NCI-H1105 (cell line): ENCODE results near the gene EIPR1.

Experiments used
- DNase-seq: peaks from one replicate; lab custom pipeline; 2025; lab: John Stamatoyannopoulos, UW

EIPR1 gene

GRCh38 chr2:3324036-3324386 lies 53.6 kb downstream of the EIPR1 start:
- DNase-seq, result no peak

DNA sequence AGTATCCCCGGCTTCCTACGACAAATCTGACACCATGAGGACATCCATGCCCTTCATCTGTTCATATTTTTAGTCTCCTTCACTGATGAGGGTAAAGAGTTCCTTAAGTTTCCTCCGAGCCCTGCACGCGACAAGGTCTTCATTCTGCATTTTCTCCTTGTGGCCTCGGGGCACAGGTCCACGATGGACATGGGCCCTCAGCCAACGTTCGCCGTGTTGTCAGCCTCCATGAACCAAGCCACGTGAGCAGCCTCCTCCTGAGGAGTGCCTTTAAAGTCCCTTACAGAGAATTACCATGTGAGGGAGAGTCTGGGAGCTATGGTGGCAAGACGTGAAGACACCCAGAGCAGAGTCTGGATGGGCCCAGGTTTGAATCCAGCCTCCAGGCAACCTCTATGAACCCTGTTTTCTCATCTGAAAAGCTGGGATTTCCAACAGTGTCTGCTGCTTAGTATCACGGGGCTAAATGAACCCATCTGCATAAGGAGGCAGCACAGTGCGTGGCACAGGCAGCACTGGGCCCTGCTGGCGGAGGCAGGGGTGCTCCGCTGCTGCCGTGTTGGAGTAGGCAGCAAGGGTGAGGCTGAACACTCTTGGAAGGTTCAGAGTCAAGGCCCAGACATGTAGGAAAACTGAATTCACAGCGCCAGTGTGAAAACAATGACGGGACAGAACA lies 54.1 kb downstream of the EIPR1 start:
- no peak for DNase-seq

GRCh38 chr2:3322311-3322970 lies 55.2 kb downstream of the EIPR1 start:
- no peak for DNase-seq

GRCh38 chr2:3321825-3322224 lies 55.8 kb downstream of the EIPR1 start:
- DNase-seq, result no peak

GRCh38 chr2:3320910-3321605 lies 56.6 kb downstream of the EIPR1 start:
- no peak for DNase-seq

DNA sequence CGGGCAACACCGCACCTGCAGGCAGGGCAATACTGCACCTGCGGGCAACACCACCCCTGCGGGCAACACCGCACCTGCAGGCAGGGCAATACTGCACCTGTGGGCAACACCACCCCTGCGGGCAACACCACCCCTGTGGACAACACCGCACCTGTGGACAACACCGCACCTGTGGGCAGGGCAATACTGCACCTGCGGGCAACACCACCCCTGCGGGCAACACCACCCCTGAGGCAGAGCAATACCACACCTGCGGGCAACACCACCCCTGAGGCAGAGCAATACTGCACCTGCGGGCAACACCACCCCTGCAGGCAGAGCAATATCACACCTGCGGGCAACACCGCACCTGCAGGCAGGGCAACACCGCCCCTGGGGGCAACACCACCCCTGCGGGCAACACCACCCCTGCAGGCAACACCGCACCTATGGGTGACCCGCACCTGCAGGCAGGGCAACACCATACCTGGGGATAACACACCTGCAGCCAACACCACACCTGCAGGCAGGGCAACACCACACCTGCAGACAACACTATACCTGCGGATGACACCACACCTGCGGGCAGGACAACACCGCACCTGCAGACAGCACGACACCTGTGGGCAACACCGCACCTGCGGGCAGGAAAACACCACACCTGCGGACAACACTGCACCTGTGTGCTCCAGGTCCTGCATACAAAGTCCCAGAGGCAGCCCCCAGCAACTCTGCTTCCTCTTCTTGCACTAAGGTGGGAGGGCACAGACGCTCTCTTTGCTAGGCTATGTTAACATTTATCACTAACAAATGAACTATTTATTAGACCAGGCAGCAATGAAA lies 57.7 kb downstream of the EIPR1 start:
- DNase-seq, result no peak

DNA sequence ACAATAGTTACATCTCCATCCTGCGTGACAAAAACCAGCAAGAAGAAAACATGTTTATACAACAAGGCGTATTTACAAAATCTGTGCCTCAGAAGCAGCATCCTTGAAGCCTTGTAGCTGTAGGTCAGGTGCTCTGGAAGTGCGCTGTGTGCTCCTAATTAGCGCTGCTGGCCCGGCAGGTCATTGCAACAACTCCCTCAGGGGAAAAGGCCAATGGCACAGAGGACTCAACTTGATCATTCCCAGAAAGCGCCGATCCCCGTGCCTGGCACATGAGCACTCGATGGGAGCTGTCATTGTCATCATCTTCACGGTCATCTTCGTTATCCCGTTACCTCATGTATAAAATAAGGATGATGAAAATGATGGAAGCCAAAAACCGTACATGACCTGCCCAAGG lies 58.5 kb downstream of the EIPR1 start:
- no peak for DNase-seq

DNA sequence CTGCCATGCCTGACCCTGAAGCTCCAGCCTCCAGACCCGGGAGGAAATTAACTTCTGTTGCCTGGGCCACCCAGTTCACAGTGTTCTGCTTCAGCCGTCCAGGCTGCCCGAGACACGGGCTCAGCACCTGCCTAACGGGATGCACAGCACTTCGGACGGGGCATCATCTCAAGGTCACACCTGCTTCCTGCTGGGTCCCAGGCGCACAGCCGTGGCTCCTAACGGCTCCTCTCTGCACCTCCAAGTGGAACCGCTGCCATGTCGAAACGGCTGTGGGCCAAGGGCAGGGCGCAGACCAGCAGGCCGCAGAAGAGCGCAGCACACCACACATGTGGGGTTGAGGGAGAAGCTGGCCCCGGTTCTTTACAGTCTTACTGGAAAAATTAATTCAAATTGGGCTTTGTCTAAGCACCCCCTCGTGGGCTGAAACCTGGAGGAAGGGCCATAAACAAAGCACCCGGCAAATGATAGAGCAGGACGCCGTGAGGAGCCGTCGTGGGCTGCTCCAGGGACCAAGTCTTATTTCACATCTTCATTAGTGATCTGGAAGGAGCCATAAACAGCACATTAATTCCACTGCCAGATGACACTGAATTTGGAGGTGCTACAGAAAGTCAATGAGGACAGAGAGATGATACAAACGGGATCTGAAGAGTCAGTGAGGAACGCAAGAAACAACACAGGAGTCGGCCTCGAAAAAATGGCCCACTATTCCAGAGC lies 59.6 kb downstream of the EIPR1 start:
- no peak for DNase-seq

DNA sequence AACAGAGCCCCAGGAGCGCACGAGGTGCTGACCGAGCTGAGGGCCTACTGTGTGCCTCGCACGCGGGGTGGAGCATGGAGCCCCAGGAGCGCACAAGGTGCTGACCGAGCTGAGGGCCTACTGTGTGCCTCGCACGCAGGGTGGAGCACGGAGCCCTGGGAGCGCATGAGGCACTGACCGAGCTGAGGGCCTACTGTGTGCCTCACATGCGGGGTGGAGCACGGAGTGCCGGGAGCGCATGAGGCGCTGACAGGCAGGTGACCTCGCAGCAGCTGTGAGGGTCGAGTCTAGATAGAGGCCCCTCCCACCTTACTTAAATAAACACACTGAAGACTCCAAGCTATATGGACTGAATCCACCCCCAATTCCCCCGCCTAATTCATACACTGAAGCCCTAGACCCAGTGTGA lies 60.3 kb downstream of the EIPR1 start:
- DNase-seq, result no peak

DNA sequence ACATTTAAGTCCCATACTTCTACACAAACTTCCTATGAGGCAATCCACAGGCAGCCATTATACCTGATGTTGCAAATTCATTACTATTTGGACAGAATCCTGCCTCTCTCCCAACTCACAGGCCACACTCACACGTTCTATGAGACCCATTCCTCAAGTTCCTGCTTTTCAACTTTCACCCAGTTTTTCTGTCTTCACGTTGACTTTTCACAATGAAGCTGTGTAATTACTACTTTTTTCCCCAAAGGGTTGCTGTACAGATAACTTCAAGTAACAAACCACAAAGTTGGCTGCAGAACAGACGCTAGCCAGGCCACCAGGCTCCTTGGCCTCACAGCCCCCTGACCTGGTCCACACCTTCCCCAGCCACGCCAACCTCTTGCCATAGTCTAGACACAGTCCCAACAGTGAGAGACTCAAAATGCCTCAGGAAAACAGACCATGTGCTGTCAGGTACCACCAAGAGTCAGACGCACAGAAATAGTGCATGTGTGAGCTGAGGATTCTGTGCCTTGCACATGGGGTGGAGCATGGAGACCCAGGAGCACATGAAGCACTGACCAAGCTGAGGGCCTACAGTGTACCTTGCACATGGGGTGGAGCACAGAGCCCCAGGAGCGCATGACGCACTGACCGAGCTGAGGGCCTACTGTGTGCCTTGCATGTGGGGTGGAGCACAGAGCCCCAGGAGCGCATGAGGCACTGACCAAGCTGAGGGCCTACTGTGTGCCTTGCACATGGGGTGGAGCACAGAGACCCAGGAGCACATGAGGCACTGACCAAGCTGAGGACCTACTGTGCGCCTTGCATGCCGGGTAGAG lies 61.0 kb downstream of the EIPR1 start:
- DNase-seq, result no peak

DNA sequence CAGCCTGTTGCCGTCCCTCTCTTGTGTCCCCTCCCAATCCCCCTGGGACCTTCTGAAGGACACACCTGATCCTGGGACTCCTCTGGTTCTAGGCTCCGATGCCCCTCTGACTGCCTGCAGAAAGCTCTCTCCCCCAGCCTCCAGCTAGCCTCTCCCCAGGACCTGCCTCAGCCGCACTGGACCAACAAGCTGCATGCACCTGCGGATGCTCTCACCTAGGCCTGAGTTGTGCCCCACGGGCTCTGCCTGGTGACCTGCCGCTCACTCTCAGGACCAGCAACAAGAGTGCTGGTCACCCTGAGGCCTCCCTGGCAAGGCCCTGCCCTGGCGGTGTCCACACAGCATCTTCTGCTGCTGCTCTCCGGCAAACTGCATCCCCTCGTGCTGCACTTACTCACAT lies 63.0 kb downstream of the EIPR1 start:
- no peak for DNase-seq

DNA sequence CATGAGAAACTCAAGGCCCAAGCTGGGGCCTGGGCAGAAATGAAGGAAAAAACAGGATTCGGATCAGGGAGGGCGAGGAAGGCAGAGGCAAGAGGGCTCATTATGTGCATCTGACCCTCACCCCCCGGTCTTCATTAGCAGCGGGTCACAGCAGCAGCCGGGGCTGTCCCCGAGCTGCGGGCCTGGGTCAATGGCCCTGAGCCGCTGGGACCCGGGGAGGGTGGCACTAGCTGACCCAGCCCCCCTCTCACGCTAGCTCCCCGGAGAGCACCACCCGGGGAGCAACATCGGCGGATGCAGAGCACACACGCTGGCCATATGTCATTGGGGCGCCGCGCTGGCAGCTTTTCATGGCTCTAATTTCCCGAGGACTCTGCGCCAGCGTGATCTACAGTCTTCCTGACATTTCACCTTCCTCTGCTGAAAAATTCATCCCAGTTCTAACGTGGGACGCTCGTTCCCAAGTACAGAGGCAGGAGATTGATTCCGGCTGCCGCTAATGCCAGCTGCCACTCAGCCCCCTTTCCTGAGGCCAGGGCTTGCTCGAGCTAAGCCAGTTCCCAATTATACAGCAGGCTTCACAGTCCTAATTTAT lies 63.7 kb downstream of the EIPR1 start:
- no peak for DNase-seq

- no peak for DNase-seq
Observed at GRCh38 chr2:3312576-3313345, 64.9 kb downstream of the EIPR1 start.

- DNase-seq, result no peak
Observed at GRCh38 chr2:3311601-3312000, 66.0 kb downstream of the EIPR1 start.

DNA sequence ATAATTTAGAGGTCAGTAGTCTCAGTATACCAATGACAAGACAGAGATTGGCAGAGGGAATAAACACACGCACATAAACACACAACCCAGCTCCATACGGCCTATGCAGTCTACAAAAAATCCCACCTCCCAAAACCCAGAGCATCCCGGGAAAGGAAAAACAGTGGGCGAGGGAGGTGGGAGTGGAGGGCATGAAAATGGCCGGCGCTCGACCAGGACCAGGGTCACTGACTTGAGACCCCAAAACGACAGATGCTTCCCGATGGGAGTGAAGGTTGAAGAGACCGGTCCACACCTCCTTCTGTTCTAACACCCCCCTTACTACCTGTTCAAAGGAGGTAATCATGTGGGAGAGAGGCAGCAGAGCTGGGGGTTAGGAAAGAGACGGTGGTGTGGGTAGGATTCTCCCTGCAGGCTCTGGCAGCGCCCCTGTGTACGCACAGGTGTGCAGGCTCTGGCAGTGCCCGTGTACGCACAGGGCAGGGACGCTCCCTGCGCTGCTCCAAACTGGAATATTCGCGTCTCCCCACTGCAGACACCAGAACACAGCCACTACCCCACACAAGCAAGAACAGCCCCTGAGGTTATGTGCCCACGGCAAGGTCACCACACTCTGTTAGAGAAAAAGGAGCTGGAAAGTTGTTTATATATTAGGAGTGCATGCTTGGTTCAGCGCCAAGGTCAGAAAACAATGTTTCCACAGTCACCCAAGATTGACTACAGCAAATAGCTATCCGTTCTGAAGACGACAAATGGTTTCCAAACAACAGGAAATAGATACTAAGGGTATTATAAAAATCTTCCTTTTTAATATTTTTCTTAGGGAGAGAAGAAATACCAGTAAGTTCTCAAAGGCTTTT lies 67.9 kb downstream of the EIPR1 start:
- DNase-seq, result no peak

- no peak for DNase-seq
Observed at GRCh38 chr2:3307901-3308300, 69.7 kb downstream of the EIPR1 start.

DNA sequence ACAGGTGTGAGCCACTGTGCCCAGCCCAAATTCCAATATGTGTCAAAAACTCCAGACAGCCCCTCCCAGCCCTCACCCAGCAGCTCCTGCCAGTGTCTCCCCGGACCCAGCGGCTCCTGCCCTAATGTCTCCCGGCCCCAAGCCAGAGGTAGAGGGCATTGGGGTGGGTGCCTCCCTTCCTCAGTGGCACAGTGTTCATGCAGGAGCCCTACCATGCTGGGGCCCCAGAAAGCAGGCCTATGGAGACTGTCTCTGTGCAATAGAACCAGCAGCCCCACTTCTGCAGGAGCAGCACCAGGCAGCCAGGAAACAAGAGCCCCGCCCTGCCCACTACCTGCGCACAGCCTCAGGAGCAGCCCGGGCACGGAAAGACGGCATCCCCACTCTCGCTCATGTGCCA lies 70.4 kb downstream of the EIPR1 start:
- no peak for DNase-seq

DNA sequence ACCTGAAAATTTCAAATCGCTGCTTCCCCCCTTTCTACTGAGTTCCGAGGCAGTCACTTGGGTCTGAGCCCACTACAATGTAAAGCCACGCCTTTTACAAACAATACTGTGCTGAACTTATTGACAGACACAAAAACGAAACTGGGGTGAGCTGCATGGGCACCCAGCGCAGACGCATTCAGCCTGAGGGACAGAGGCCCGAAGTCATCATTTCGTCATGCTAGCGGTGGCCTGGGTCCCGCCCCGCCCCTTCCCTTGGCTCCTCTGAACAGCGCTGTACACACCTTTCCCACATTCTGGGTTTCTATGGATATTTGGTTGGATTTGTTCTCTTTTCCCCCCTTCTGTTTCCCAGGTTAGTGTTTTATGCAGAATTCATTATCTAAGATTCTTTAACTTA lies 71.7 kb downstream of the EIPR1 start:
- DNase-seq, result no peak

DNA sequence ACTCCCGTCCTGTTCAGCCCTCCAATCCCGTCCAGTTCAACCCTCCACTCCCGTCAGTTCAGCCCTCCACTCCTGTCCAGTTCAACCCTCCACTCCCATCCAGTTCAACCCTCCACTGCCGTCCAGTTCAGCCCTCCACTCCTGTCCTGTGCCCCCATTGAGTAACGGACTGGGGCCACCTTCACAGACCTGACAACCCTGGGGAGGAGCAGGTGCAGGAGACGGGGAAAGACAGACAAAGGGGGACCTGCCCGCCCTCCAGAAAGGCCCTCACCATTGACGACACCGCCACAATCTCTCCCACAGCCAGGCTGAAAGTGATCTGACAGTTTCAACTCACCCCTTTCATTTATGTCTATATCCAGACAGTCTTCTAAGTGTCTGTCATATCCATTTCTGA lies 72.2 kb downstream of the EIPR1 start:
- no peak for DNase-seq
